ENCODE results near the gene LEFTY1.
A peak's percentile ranks its signal among the peaks of the same experiment; 100 is the strongest.
"Not testable (repeated sequence)": the region's sequence is repeated elsewhere in the genome, so short reads cannot be mapped to it uniquely, and the experiment has no call there.

Gene LEFTY1

GRCh38 chr1:225846331-225847310, 42.3 kb downstream of the LEFTY1 start:
- DNase-seq (ENCODE audit: low spot score in 2 of 2) (no peak), ATAC-seq (ENCODE audit: low read depth) (no peak)
- H3K9me3 Mint-ChIP-seq, result no peaks in the 10 kb centered on the region
- H3K27ac Mint-ChIP-seq, result peak overlapping the region; percentile 82
- peaks cover 44% of the 10 kb centered on the region for H3K4me1 Mint-ChIP-seq
- no peak overlapping the region for H3K4me3 Mint-ChIP-seq
- no peaks in the 10 kb centered on the region for H3K27me3 Mint-ChIP-seq
- peaks cover 13% of the 10 kb centered on the region for H3K36me3 Mint-ChIP-seq

- Mint-ChIP-seq H3K9me3 (no peaks in the 10 kb centered on the region), H3K4me3 (no peak overlapping the region), H3K27ac (peak overlapping the region; percentile 67), H3K36me3 (peaks cover 9% of the 10 kb centered on the region), H3K27me3 (no peaks in the 10 kb centered on the region), H3K4me1 (peaks cover 41% of the 10 kb centered on the region)
- no peak for ATAC-seq (ENCODE audit: low read depth)
- no peak for DNase-seq (ENCODE audit: low spot score in 2 of 2)
Measured at GRCh38 chr1:225845571-225846259, 43.2 kb downstream of the LEFTY1 start.

GRCh38 chr1:225845097-225845496, 43.8 kb downstream of the LEFTY1 start:
- ATAC-seq (ENCODE audit: low read depth) (no peak), DNase-seq (ENCODE audit: low spot score in 2 of 2) (no peak)
- H3K9me3 Mint-ChIP-seq, result no peaks in the 10 kb centered on the region
- no peak overlapping the region for H3K27ac Mint-ChIP-seq
- no peak overlapping the region for H3K4me3 Mint-ChIP-seq
- H3K36me3 Mint-ChIP-seq, result peaks cover 9% of the 10 kb centered on the region
- H3K4me1 Mint-ChIP-seq, result peaks cover 38% of the 10 kb centered on the region
- H3K27me3 Mint-ChIP-seq, result no peaks in the 10 kb centered on the region

- H3K4me1 Mint-ChIP-seq, result peaks cover 34% of the 10 kb centered on the region
- no peak for DNase-seq (ENCODE audit: low spot score in 2 of 2)
- peaks cover 7% of the 10 kb centered on the region for H3K36me3 Mint-ChIP-seq
- H3K4me3 Mint-ChIP-seq, result no peak overlapping the region
- no peak overlapping the region for H3K27ac Mint-ChIP-seq
- no peak for ATAC-seq (ENCODE audit: low read depth)
- H3K9me3 Mint-ChIP-seq, result no peaks in the 10 kb centered on the region
- H3K27me3 Mint-ChIP-seq, result no peaks in the 10 kb centered on the region
Measured at GRCh38 chr1:225844236-225845061, 44.5 kb downstream of the LEFTY1 start.

- DNase-seq (ENCODE audit: low spot score in 2 of 2) (no peak), ATAC-seq (ENCODE audit: low read depth) (no peak)
- H3K4me1 Mint-ChIP-seq, result peaks cover 26% of the 10 kb centered on the region
- H3K9me3 Mint-ChIP-seq, result no peaks in the 10 kb centered on the region
- no peaks in the 10 kb centered on the region for H3K27me3 Mint-ChIP-seq
- peaks cover 7% of the 10 kb centered on the region for H3K36me3 Mint-ChIP-seq
- H3K4me3 Mint-ChIP-seq, result no peak overlapping the region
- peak overlapping the region; percentile 28 for H3K27ac Mint-ChIP-seq
Measured at GRCh38 chr1:225843426-225843795, 45.5 kb downstream of the LEFTY1 start.

- Mint-ChIP-seq H3K9me3 (no peaks in the 10 kb centered on the region), H3K4me1 (peaks cover 21% of the 10 kb centered on the region), H3K27me3 (no peaks in the 10 kb centered on the region), H3K27ac (peak overlapping the region; percentile 28), H3K4me3 (no peak overlapping the region), H3K36me3 (peaks cover 7% of the 10 kb centered on the region)
- DNase-seq (ENCODE audit: low spot score in 2 of 2), result no peak
- ATAC-seq (ENCODE audit: low read depth), result no peak
Measured at GRCh38 chr1:225842788-225843425, 46.0 kb downstream of the LEFTY1 start.

GRCh38 chr1:225842074-225842473, 46.9 kb downstream of the LEFTY1 start:
- H3K4me1 Mint-ChIP-seq, result peaks cover 14% of the 10 kb centered on the region
- H3K36me3 Mint-ChIP-seq, result peaks cover 7% of the 10 kb centered on the region
- no peak overlapping the region for H3K4me3 Mint-ChIP-seq
- H3K27me3 Mint-ChIP-seq, result no peaks in the 10 kb centered on the region
- DNase-seq (ENCODE audit: low spot score in 2 of 2), result no peak
- ATAC-seq (ENCODE audit: low read depth), result no peak
- no peaks in the 10 kb centered on the region for H3K9me3 Mint-ChIP-seq
- H3K27ac Mint-ChIP-seq, result peak overlapping the region; percentile 62

GRCh38 chr1:225840713-225841112, 48.2 kb downstream of the LEFTY1 start:
- ATAC-seq (ENCODE audit: low read depth) (no peak), DNase-seq (ENCODE audit: low spot score in 2 of 2) (no peak)
- Mint-ChIP-seq H3K27ac (no peak overlapping the region), H3K27me3 (no peaks in the 10 kb centered on the region), H3K4me3 (no peak overlapping the region), H3K4me1 (peaks cover 5% of the 10 kb centered on the region), H3K36me3 (no peaks in the 10 kb centered on the region), H3K9me3 (no peaks in the 10 kb centered on the region)

GRCh38 chr1:225840223-225840610, 48.7 kb downstream of the LEFTY1 start:
- Mint-ChIP-seq H3K36me3 (no peaks in the 10 kb centered on the region), H3K27me3 (no peaks in the 10 kb centered on the region), H3K27ac (no peak overlapping the region), H3K9me3 (no peaks in the 10 kb centered on the region), H3K4me1 (peaks cover 5% of the 10 kb centered on the region), H3K4me3 (no peak overlapping the region)
- no peak for ATAC-seq (ENCODE audit: low read depth)
- no peak for DNase-seq (ENCODE audit: low spot score in 2 of 2)

- Mint-ChIP-seq H3K27ac (no peak overlapping the region), H3K4me3 (no peak overlapping the region), H3K9me3 (no peaks in the 10 kb centered on the region), H3K36me3 (no peaks in the 10 kb centered on the region), H3K27me3 (no peaks in the 10 kb centered on the region), H3K4me1 (peaks cover 5% of the 10 kb centered on the region)
- no peak for DNase-seq (ENCODE audit: low spot score in 2 of 2)
- ATAC-seq (ENCODE audit: low read depth), result no peak
Measured at GRCh38 chr1:225838793-225839192, 50.2 kb downstream of the LEFTY1 start.

GRCh38 chr1:225836296-225836695, 52.6 kb downstream of the LEFTY1 start:
- not testable (repeated sequence) for H3K9me3 Mint-ChIP-seq; H3K4me3 Mint-ChIP-seq; H3K36me3 Mint-ChIP-seq; H3K27me3 Mint-ChIP-seq; H3K27ac Mint-ChIP-seq; H3K4me1 Mint-ChIP-seq; ATAC-seq (ENCODE audit: low read depth); DNase-seq (ENCODE audit: low spot score in 2 of 2)

Measured in memory B cell (primary cell).